HG02759 (cell line): ENCODE measurements around the gene RAN.
"Not testable (repeated sequence)": the region's sequence is repeated elsewhere in the genome, so short reads cannot be mapped to it uniquely, and the experiment has no call there.

ENCODE experiments used
- ATAC-seq: cut with Tn5 transposase; IDR thresholded peaks from one replicate; pipeline ENCODE4 v1.9.1; 2021; ENCODE audit warnings: mild to moderate bottlenecking, moderate library complexity; ENCODE audit not compliant: unreplicated experiment

Gene RAN

GRCh38 chr12:130878193-130879185, 6.6 kb downstream of the RAN start:
- no peak for ATAC-seq

- ATAC-seq, result peak; percentile 80
Observed at GRCh38 chr12:130879212-130879686, 7.4 kb downstream of the RAN start.

- ATAC-seq, result peak; percentile 5
Observed at GRCh38 chr12:130879781-130880389, 8.0 kb downstream of the RAN start.

GRCh38 chr12:130880411-130880885, 8.6 kb downstream of the RAN start:
- peak; percentile 59 for ATAC-seq

- ATAC-seq, result no peak
Observed at GRCh38 chr12:130881046-130881445, 9.2 kb downstream of the RAN start.

GRCh38 chr12:130881548-130881947, 9.7 kb downstream of the RAN start:
- no peak for ATAC-seq

GRCh38 chr12:130887190-130887589, 15.3 kb downstream of the RAN start:
- not testable (repeated sequence) for ATAC-seq

- no peak for ATAC-seq
Observed at GRCh38 chr12:130904064-130904463, 32.2 kb downstream of the RAN start.

- ATAC-seq, result not testable (repeated sequence)
Observed at GRCh38 chr12:130904936-130905455, 33.1 kb downstream of the RAN start.

- ATAC-seq, result no peak
Observed at GRCh38 chr12:130909111-130909510, 37.2 kb downstream of the RAN start.

- no peak for ATAC-seq
Observed at GRCh38 chr12:130911193-130911592, 39.3 kb downstream of the RAN start.

GRCh38 chr12:130911933-130912332, 40.1 kb downstream of the RAN start:
- no peak for ATAC-seq

- peak; percentile 58 for ATAC-seq
Observed at GRCh38 chr12:130916241-130916911, 44.5 kb downstream of the RAN start.

GRCh38 chr12:130917607-130918006, 45.7 kb downstream of the RAN start:
- no peak for ATAC-seq

GRCh38 chr12:130919086-130919485, 47.2 kb downstream of the RAN start:
- no peak for ATAC-seq

- ATAC-seq, result no peak
Observed at GRCh38 chr12:130920119-130920703, 48.3 kb downstream of the RAN start.

GRCh38 chr12:130920723-130921381, 49.0 kb downstream of the RAN start:
- ATAC-seq, result no peak

- no peak for ATAC-seq
Observed at GRCh38 chr12:130922511-130922953, 50.7 kb downstream of the RAN start.

GRCh38 chr12:130924966-130925665, 53.2 kb downstream of the RAN start:
- no peak for ATAC-seq
